Central memory CD8-positive, alpha-beta T cell (primary cell): Measurements from ENCODE around the gene HOXC10.
A peak's percentile ranks its signal among the peaks of the same experiment; 100 is the strongest.

ENCODE experiments used
- ATAC-seq: fragments of 150-1000 bp; cut with Tn5 transposase; replicated peaks from 2 replicates; pipeline ENCODE4 v1.10.0; 2022; ENCODE audit warnings: mild to moderate bottlenecking, moderate FRiP score, moderate number of reproducible peaks; ENCODE audit not compliant: poor library complexity, severe bottlenecking; ENCODE audit errors: extremely low read depth
- DNase-seq, 2 donors: peaks; one replicate each; pipeline ENCODE4 v3.0.0; 2021; ENCODE audit warnings: low spot score in 2 of 2
- H3K27ac Mint-ChIP-seq: one replicate; pipeline ENCODE4 v1.8.0; 2022; ENCODE audit warnings: low read depth, mild to moderate bottlenecking, moderate library complexity, mixed read lengths
- H3K27me3 Mint-ChIP-seq: one replicate; pipeline ENCODE4 v1.8.0; 2022; ENCODE audit warnings: mixed read lengths
- H3K36me3 Mint-ChIP-seq: one replicate; pipeline ENCODE4 v1.8.0; 2022; ENCODE audit warnings: mild to moderate bottlenecking, moderate library complexity, mixed read lengths; ENCODE audit not compliant: insufficient read depth
- H3K4me1 Mint-ChIP-seq: one replicate; pipeline ENCODE4 v1.8.0; 2022; ENCODE audit warnings: mixed read lengths
- H3K4me3 Mint-ChIP-seq: one replicate; pipeline ENCODE4 v1.8.0; 2022; ENCODE audit warnings: mild to moderate bottlenecking, moderate library complexity, mixed read lengths
- H3K9me3 Mint-ChIP-seq: one replicate; pipeline ENCODE4 v1.8.0; 2022; ENCODE audit warnings: mixed read lengths

The HOXC10 gene

GRCh38 chr12:53944209-53944608 lies 40.7 kb upstream of the HOXC10 start:
- no peak for ATAC-seq
- no peaks in the 10 kb centered on the region for H3K9me3 Mint-ChIP-seq
- no peaks in the 10 kb centered on the region for H3K4me1 Mint-ChIP-seq
- peaks cover 8% of the 10 kb centered on the region for H3K36me3 Mint-ChIP-seq
- DNase-seq = no peak
- peak overlapping the region; percentile 48 for H3K27ac Mint-ChIP-seq
- H3K4me3 Mint-ChIP-seq = no peak overlapping the region
- H3K27me3 Mint-ChIP-seq = peaks cover 100% of the 10 kb centered on the region

- no peak overlapping the region for H3K27ac Mint-ChIP-seq
- H3K27me3 Mint-ChIP-seq = peaks cover 100% of the 10 kb centered on the region
- H3K36me3 Mint-ChIP-seq = peaks cover 5% of the 10 kb centered on the region
- no peak overlapping the region for H3K4me3 Mint-ChIP-seq
- H3K4me1 Mint-ChIP-seq = no peaks in the 10 kb centered on the region
- ATAC-seq (no peak), DNase-seq (no peak)
- no peaks in the 10 kb centered on the region for H3K9me3 Mint-ChIP-seq
These were observed 39.8 kb upstream of the HOXC10 start for GRCh38 chr12:53944907-53945847.

- Mint-ChIP-seq H3K4me3 (no peak overlapping the region), H3K36me3 (peaks cover 23% of the 10 kb centered on the region), H3K27ac (no peak overlapping the region)
These were observed 37.2 kb upstream of the HOXC10 start for GRCh38 chr12:53947743-53948142.

GRCh38 chr12:53948650-53949593 lies 36.0 kb upstream of the HOXC10 start:
- Mint-ChIP-seq H3K4me1 (peaks cover 14% of the 10 kb centered on the region), H3K9me3 (no peaks in the 10 kb centered on the region), H3K27ac (no peak overlapping the region), H3K4me3 (no peak overlapping the region), H3K27me3 (peaks cover 100% of the 10 kb centered on the region), H3K36me3 (peaks cover 29% of the 10 kb centered on the region)
- ATAC-seq (no peak), DNase-seq (no peak)

More at GRCh38 chr12:53947743-53948142, 37.2 kb upstream of the HOXC10 start:
- peaks cover 100% of the 10 kb centered on the region for H3K27me3 Mint-ChIP-seq
- ATAC-seq = no peak
- H3K9me3 Mint-ChIP-seq = no peaks in the 10 kb centered on the region
- H3K4me1 Mint-ChIP-seq = peaks cover 14% of the 10 kb centered on the region
- DNase-seq = no peak

- peaks cover 14% of the 10 kb centered on the region for H3K4me1 Mint-ChIP-seq
- H3K27me3 Mint-ChIP-seq = peaks cover 99% of the 10 kb centered on the region
- H3K9me3 Mint-ChIP-seq = no peaks in the 10 kb centered on the region
- no peak for ATAC-seq
- H3K4me3 Mint-ChIP-seq = no peak overlapping the region
- no peak for DNase-seq
- H3K27ac Mint-ChIP-seq = no peak overlapping the region
- H3K36me3 Mint-ChIP-seq = peaks cover 34% of the 10 kb centered on the region
These were observed 35.1 kb upstream of the HOXC10 start for GRCh38 chr12:53949631-53950436.

- no peak overlapping the region for H3K27ac Mint-ChIP-seq
- H3K36me3 Mint-ChIP-seq = peaks cover 31% of the 10 kb centered on the region
- DNase-seq = no peak
- H3K4me1 Mint-ChIP-seq = peaks cover 14% of the 10 kb centered on the region
- H3K4me3 Mint-ChIP-seq = no peak overlapping the region
- H3K9me3 Mint-ChIP-seq = no peaks in the 10 kb centered on the region
- ATAC-seq = no peak
- H3K27me3 Mint-ChIP-seq = peaks cover 95% of the 10 kb centered on the region
These were observed 34.5 kb upstream of the HOXC10 start for GRCh38 chr12:53950437-53950773.

- H3K27ac Mint-ChIP-seq = peak overlapping the region; percentile 83
- H3K9me3 Mint-ChIP-seq = no peaks in the 10 kb centered on the region
- H3K4me3 Mint-ChIP-seq = peak overlapping the region; percentile 16
- peaks cover 95% of the 10 kb centered on the region for H3K27me3 Mint-ChIP-seq
- ATAC-seq = no peak
- H3K4me1 Mint-ChIP-seq = peaks cover 19% of the 10 kb centered on the region
- peaks cover 35% of the 10 kb centered on the region for H3K36me3 Mint-ChIP-seq
- no peak for DNase-seq
These were observed 34.0 kb upstream of the HOXC10 start for GRCh38 chr12:53950789-53951576.

- Mint-ChIP-seq H3K4me1 (peaks cover 26% of the 10 kb centered on the region), H3K27ac (peak overlapping the region; percentile 83), H3K36me3 (peaks cover 37% of the 10 kb centered on the region), H3K9me3 (no peaks in the 10 kb centered on the region), H3K27me3 (peaks cover 95% of the 10 kb centered on the region), H3K4me3 (peak overlapping the region; percentile 16)
- DNase-seq (no peak), ATAC-seq (no peak)
These were observed 33.2 kb upstream of the HOXC10 start for GRCh38 chr12:53951577-53952334.

- Mint-ChIP-seq H3K27ac (peak overlapping the region; percentile 83), H3K36me3 (peaks cover 37% of the 10 kb centered on the region), H3K4me3 (peak overlapping the region; percentile 16), H3K4me1 (peaks cover 31% of the 10 kb centered on the region), H3K27me3 (peaks cover 95% of the 10 kb centered on the region), H3K9me3 (no peaks in the 10 kb centered on the region)
- no peak for ATAC-seq
- DNase-seq = no peak
These were observed 32.6 kb upstream of the HOXC10 start for GRCh38 chr12:53952335-53952694.

- no peaks in the 10 kb centered on the region for H3K9me3 Mint-ChIP-seq
- H3K27me3 Mint-ChIP-seq = peaks cover 95% of the 10 kb centered on the region
- H3K27ac Mint-ChIP-seq = peak overlapping the region; percentile 58
- peaks cover 37% of the 10 kb centered on the region for H3K36me3 Mint-ChIP-seq
- ATAC-seq (no peak), DNase-seq (no peak)
- peaks cover 31% of the 10 kb centered on the region for H3K4me1 Mint-ChIP-seq
- peak overlapping the region; percentile 16 for H3K4me3 Mint-ChIP-seq
These were observed 31.8 kb upstream of the HOXC10 start for GRCh38 chr12:53952871-53953734.
